GM18870 (cell line): ENCODE measurements around the gene CASP14.
"Not testable (repeated sequence)": the region's sequence is repeated elsewhere in the genome, so short reads cannot be mapped to it uniquely, and the experiment has no call there.

Experiments
- ATAC-seq: cut with Tn5 transposase; IDR thresholded peaks from one replicate; pipeline ENCODE4 v1.9.1; 2021; ENCODE audit warnings: moderate library complexity; ENCODE audit not compliant: unreplicated experiment

CASP14 gene, protein sequence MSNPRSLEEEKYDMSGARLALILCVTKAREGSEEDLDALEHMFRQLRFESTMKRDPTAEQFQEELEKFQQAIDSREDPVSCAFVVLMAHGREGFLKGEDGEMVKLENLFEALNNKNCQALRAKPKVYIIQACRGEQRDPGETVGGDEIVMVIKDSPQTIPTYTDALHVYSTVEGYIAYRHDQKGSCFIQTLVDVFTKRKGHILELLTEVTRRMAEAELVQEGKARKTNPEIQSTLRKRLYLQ

DNA sequence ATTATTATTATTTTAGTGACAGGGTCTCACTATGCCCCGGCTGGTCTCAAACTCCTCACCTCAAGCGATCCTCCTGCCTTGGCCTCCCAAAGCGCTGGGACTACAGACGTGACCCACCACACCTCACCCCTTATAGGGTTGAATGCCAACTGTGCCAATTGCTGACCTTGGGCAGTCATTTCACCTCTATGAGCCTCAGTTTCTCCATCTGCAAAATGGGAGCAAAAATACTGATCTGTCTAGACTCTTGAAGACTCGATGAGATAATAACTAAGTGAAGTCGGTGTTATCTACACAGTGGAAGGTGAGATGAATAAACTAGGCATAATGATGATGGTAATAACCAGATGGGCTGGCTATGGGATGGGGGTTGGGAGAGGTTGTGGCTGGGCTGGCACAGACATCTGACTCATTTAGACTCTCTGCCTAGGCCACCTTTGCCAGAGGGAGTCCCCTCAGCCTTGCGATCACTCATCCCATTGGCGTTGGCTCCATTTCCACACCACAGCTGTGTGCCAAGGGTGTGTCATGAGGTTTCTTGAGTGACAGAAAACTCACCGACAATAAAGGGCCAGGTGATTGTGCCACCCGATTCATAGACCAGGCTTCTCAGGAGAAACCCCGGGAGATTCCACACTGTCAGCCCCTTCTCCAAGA is at the start of gene CASP14:
Gene CASP14, plus strand, starts transcription at position 596 of the 657 bp plus-strand sequence. CDS start 2,772 bp downstream, outside the sequence.
- ATAC-seq: no peak

DNA sequence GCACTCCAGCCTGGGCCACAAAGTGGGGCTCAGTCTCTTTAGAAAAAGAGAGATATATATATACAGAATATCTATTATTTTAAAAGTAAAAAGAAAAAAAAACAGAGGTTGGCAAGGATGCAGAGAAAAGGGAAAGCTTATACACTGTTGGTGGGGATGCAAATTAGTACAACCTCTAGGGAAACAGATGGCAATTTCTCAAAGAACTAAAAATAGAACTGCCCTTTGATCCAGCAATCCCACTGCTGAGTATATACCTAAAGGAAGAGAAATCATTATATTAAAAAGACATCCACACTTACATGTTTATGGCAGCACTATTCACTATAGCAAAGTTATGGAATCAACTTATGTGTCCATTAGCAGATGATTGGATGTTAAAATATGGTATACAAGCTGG is 41.0 kb upstream of the CASP14 start:
- no peak for ATAC-seq

DNA sequence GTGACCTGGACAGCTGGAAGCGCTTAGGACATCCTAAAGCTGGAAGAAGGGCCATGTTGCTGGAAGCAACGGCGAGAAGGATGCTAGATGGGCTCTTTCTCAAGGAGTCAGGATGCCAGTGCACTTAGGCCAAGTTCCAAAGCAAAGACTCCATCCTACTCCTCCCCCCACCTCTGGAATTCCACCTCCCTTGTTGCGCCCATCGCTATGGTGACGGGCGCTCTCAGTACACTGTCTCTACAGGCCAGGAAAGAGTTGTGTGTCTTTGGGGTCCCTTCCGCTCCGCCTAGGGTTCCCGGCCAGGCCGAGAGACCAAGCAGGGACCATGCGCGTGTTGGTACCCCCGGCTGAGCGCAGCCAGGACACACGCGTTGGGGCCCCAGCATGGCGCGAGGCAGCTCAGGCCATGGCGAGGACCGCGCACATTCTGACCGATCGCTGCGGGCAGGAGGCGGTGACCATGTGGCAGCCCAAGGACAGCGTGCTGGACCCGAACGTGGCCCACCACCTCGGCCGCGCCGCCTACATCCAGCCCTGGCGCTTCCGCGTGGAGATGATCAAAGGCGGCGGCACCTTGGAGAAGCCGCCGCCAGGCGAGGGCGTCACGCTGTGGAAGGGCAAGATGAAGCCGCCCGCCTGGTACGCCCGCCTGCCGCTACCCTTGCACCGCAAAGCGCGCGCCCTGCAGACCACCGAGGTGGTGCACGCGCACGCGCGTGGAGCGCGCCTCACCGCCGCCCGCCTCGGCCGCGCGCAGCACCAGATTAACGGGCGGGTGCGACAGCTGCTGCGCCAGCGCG is 38.6 kb upstream of the CASP14 start:
- no peak for ATAC-seq

DNA sequence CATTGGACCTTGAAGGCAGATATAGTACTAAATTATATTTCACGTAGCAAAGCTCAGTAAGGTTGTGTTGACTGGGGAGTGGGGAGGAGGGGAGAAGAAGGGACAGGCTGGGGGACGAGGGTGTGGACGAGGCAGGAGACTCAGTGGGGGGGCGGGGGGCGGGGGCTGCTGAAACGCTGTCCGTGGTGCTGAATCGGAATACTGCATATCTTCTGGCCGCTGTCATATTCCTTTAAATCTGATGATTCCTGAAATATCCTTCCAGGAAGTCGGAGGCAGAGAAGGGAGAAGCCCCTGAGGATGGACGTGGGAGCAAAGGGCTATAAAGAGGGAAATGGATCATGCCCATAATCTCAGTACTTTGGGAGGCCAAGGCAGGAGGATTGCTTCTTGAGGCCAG is 34.7 kb upstream of the CASP14 start:
- no peak for ATAC-seq

DNA sequence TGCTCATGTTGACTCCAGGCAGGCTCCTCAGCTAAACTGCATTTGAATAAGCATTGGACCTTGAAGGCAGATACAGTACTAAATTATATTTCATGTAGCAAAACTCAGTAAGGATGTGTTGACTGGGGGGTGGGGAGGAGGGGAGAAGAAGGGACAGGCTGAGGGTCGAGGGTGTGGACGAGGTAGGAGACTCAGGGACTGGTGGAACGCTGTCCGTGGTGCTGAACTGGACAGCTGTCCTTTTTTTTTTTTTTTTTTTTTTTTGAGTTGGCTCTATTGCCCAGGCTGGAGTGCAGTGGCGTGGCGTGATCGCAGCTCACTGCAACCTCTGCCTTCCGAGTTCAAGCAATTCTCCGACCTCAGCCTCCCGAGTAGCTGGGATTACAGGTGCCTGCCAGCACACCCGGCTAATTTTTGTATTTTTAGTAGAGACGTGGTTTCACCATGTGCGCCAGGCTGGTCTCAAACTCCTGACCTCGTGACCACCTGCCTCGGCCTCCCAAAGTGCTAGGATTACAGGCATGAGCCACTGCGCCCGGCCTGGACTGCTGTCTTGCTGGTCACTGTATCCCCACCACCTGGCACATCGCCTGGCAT is 33.2 kb upstream of the CASP14 start:
- no peak for ATAC-seq

DNA sequence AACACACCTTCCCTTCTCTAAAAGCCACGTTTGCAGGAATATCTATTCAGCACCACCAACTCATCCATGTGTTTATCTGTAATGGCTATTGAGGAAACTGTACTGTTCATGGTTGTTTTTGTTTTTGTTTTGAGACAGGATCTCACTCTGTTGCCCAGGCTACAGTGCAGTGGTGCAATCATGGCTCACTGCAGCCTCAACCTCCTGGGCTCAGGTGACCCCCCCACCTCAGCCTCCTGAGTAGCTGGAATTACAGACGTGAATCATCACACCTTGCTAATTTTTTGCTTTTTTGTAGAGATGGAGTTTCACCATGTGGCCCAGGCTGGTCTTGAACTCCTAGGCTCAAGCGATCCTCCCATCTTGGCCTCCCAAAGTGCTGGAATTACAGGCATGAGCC is 30.4 kb upstream of the CASP14 start:
- not testable (repeated sequence) for ATAC-seq

DNA sequence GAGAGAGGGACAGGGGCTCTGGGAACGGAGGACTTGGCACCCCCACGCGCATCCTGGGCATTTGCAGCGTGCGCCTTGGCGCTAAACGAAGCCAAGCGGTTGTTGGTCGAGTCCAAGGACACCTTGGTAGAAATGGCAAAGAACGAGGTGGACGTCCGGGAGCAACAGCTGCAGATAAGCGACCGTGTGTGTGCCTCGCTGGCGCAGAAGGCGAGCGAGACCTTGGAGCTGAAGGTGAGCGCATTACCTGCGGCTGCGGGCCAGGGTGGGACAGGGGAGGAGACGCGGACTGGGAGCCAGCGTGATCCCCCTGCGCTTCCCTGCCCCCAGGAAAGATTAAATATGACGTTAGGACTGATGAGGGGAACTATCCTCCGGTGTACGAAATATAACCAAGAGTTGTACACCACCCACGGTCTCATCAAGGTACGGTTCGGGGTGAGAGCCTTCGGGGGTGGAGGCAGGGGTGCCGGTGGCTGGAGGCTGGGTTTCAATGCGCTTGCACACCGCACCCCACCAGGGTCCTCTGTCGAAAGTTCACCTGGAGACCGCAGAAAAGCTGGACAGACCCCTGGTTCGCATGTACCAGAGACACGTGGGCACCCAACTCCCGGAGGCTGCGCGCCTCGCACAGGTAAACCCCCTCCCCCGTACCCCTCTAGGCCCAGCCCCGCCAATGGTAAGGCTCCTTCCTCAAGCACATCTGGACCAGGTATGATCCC is 27.8 kb upstream of the CASP14 start:
- no peak for ATAC-seq

DNA sequence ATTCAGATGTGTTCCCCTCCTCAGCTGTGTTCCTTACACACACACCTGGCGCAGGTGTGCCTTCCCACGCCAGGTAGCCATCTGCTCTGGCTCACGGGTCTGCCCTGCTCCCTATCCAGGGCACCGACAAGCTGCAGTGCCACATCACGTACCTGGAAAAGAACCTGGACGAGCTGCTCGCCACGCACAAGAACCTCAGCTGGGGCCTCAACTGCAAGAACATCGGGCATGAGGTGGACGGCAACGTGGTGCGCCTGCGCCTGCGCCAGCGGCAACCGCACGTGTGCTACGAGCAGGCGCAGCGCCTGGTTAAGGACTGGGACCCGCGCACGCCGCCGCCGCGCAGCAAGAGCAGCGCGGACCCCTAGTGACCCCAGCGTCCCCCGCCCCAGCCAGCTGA is 26.5 kb upstream of the CASP14 start:
- no peak for ATAC-seq

DNA sequence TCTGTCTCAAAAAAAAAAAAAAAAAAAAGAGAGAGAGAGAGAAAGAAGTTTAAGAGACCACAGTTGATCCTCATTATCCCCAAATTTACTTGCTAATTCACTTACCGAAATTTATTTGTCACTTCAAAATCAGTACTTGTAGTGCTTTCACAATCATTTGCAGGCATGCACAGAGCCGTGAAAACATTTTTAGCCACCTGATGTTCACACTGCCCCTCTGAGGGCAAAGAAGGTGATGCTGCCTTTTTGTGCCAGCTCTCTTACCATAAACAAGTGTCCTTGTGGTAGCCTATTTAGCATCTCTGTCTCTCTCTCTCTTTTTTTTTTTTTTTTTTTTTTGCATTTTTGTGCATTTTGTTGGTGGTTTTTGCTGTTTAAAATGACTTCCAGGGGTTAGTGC is 24.1 kb upstream of the CASP14 start:
- ATAC-seq: no peak

DNA sequence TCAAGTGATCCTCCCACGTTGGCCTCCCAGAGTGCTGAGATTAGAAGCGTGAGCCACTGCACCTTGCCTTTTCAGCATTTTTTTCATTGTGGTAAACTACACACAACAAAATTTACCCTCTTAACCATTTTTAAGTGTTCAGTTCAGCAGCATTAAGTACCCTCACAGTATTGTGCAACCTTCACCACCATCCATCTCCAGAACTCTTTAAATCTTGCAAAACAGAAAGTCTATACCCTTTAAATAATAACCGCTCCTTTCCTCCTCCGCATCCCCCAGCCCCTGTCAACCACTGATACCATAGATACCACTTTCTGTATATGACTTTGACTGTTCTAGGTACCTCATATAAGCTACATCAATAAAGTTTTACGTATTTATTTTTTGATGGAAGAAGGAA is 20.8 kb upstream of the CASP14 start:
- no peak for ATAC-seq

DNA sequence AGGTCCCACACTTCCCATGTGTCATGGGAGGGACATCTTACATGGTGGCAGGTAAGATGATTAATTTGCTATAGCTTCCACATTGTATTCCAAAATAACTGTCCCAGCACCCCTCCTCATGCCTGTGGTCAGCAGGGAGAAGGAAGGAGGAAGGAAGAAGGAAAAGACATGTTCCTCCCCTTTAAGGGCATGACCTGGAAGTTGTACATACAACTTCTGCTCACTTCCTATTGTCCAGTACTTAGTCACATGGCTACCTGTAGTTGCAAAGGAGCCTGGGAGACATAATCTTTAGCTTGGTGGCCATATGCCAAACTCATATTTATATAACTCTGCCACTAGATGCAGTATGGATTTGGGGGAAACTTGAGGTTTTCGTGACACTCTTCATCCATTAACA is 17.6 kb upstream of the CASP14 start:
- no peak for ATAC-seq

DNA sequence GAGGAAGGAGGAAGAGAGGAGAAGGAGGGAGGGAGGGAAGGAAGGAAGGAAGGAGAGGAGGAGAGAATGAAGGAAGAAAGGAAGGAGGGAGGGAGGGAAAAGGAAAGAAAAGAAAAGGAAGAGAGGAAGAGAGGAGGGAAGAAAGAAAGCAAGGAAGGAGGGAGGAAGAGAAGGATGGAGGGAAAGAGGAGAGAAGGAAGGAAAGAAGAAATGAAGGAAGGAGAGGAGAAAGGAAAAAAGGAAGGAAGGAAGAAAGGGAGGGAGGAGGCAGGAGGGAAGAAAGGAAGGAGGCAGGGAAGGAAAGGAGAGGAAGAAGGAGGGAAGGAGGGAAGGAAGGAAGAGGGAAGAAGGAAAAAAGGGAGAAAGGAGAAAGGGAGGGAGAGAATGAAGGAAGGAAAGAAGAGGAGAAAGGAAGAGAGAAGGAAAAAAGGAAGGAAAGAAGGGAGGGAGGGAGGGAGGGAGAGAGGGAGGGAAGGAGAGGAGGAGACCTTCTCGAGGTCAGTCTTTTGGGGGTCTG is 13.4 kb upstream of the CASP14 start:
- no peak for ATAC-seq

DNA sequence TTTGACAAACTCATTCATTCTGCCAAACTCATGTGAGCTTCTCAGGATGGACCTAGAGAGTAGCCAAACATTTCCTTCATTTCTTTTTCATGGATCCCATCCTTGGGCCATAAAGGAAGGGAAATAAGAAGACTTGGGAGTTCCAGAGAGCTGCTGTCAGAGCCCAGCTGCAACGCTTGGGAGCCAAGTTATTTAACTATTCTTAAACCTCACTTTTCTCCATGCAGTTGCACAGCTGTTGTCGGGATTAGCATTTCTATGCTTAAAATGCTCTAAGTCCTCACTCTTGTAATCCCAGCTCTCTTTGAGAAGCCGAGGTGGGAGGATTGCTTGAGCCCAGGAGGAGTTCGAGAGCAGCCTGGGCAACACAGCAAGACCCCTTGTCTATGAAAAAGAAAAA is 11.7 kb upstream of the CASP14 start:
- ATAC-seq: no peak

DNA sequence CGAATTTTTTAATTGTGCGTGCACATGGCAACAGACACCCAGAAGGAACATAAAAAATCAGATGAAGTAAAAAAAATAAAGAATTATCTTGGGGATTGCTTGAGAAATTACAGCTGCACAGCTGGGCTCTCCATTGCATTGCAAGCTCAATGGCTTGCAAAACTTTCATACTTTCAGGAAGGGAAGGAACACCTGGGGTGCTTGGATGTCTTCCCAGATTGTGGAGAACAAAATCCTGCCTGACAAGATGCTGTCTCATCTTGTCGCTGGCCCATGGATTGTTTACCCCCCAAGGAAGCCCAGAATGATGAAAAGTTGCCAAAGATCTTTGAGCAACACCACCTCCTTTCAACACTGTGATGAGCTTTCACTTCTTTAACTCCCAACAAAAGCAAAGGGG is 11.0 kb upstream of the CASP14 start:
- no peak for ATAC-seq

DNA sequence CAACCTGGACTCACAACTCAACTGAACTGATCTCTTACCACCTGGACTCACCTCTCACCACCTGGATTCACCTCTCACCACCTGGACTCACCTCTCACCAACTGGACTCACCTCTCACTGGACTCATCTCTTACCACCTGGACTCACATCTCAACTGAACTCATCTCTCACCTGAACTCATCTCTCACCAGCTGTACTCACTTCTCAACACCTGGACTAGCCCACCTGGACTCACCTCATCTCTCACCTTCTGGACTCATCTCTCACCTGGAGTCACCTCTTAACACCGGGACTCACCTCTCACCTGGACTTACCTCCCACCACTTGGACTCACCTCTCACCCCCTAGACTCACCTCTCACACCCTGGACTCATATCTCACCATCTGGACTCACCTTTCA is 7.3 kb upstream of the CASP14 start:
- ATAC-seq: no peak

DNA sequence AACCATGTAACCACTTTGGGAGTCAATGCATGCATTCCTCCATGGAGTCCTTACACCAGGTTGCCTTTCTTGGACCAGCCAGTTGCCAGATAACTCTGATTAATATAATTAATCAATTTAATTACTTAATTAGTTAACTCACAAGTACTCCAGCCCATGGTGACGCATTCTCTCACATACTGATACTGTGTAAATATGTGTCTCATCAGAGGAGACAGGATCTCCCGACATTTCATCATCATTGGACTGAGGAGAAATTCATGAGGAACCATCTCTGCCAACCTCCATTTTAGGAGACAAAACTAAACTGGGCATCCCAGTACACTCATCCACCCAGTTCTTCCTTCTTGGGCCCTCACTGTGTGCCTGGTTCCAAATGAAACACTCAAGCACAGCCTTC is 6.5 kb upstream of the CASP14 start:
- no peak for ATAC-seq

DNA sequence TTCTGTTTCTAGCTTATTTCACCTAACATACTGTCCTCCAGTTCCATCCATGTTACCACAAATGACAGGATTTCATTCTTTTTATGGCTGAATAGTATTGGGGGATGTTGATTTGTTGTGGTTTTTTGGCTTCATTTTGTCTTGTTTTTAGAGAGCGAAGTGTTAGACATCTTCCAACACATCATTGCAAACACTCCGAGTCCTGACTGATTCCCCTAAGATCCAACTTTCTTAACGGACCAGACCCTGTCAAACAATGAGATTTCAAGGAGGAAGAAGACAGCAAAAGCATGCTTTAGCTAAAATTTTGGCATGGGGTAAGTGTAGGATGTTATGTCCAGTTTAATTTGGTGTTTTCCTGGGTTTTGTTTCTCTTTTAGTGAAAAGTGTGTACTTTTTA is 3.8 kb upstream of the CASP14 start:
- ATAC-seq: no peak

DNA sequence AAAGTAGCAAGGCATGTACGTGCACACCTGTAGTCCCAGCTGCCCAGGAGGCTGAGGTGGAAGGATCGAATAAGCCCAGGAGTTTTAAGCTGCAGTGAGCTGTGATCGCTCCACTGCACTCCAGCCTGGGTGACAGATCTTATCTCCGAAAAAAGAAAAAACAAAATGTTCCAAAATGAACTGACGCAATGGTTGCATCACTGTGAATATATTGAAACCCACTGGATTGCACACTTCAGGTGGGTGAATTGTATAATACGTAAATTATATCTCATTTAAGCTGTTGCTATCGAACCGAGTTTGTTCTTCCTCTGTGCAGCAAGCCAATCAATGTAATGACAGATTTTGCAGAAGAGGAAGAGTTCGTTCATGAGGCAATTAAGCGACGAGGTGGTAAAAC is 1.6 kb upstream of the CASP14 start:
- ATAC-seq: no peak

DNA sequence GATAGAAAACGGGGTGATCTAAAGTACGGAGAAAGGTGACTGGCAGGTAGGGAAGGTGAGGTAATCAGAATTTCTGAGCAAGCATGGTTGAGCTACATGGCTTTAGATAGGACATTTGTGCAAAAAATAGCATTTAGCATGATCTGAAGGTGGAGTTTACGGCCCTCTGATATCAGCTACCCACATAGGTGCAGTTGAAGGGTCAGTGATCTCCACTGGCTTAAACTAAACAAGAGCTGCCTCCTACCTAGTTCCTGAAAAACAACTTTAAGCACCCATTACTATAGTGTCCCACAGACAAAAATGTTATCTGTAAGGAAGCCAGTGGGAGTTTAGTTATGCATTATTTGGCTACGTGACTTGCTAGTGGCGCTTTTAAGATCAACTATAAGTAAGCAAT is 1.2 kb upstream of the CASP14 start:
- ATAC-seq: no peak

DNA sequence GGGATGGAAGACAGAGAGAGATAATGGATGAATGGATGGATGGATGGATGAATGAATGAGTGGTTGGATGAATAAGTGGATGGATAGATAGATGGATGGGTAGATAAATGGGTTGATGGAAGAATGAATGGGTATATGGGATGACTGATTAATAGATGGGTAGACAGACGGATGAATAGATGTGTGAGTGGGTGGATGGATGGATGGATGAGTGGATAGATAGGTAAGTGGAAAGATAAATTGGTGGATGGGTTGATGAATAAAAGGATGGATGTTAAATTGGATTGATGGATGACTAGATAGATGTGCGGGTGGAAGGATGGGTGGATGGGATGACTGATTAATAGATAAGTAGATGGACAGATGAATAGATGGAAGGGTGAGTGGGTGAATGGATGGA is 1.4 kb downstream of the CASP14 start:
- no peak for ATAC-seq

DNA sequence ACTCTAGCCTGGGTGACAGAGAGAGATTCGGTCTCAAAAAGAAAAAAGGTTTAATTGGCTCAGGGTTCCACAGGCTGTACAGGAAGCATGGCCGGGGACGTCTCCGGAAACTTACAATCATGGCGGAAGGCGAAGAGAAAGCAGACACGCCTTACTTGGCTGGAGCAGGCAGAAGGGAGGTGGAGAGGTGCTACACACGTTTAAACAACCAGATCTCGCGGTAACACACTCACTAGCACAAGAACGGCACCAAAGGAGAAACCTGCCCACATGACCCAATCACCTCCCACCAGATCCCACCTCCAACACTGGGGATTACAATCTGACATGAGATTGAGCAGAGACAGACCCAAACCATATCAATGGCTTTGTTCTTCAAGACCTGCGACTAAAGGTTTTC is 12.8 kb downstream of the CASP14 start:
- no peak for ATAC-seq
